Retina (tissue), 1 donor: ENCODE data around the gene TRAPPC13.

Experiments
- DNase-seq: peaks from one replicate; pipeline ENCODE4 v3.0.0-alpha.2; 2016

TRAPPC13 gene

GRCh38 chr5:65682148-65682547, 57.3 kb downstream of the TRAPPC13 start:
- DNase-seq: no peak

GRCh38 chr5:65693121-65693520, 68.3 kb downstream of the TRAPPC13 start:
- DNase-seq: no peak

- peak; percentile 32 for DNase-seq
Measured at GRCh38 chr5:65695162-65695755, 70.4 kb downstream of the TRAPPC13 start.

- peak; percentile 38 for DNase-seq
Measured at GRCh38 chr5:65695896-65696295, 71.1 kb downstream of the TRAPPC13 start.

- DNase-seq: no peak
Measured at GRCh38 chr5:65696892-65697291, 72.1 kb downstream of the TRAPPC13 start.

- no peak for DNase-seq
Measured at GRCh38 chr5:65699338-65699737, 74.5 kb downstream of the TRAPPC13 start.

- no peak for DNase-seq
Measured at GRCh38 chr5:65702036-65702435, 77.2 kb downstream of the TRAPPC13 start.

GRCh38 chr5:65704621-65705239, 79.9 kb downstream of the TRAPPC13 start:
- no peak for DNase-seq

- no peak for DNase-seq
Measured at GRCh38 chr5:65707663-65708062, 82.8 kb downstream of the TRAPPC13 start.

GRCh38 chr5:65708145-65708544, 83.3 kb downstream of the TRAPPC13 start:
- no peak for DNase-seq
